Left renal pelvis (tissue), 4 donors: ENCODE results near the gene EIF5B. TPM values are rescaled to one million over a fixed set of nuclear protein-coding genes. Genes with fewer than 3 reads are reported as not detected.

Source experiments
- DNase-seq, 4 donors: peaks; one replicate each; pipeline ENCODE4 v3.0.0-alpha.2; 2013; ENCODE audit warnings: low read depth in 4 of 4, low spot score in 3 of 4
- polyA plus RNA-seq, 4 donors: library from polyadenylated mRNA; unstranded; fragments of 120-200 nt; gene quantifications; one replicate each; pipeline ENCODE4 v1.2.1, GENCODE V29; 2013; ENCODE audit not compliant: insufficient read length in 4 of 4

EIF5B gene
- polyA plus RNA-seq, 4 donors = 53.7 to 83.2 (median 68.2) TPM

DNA sequence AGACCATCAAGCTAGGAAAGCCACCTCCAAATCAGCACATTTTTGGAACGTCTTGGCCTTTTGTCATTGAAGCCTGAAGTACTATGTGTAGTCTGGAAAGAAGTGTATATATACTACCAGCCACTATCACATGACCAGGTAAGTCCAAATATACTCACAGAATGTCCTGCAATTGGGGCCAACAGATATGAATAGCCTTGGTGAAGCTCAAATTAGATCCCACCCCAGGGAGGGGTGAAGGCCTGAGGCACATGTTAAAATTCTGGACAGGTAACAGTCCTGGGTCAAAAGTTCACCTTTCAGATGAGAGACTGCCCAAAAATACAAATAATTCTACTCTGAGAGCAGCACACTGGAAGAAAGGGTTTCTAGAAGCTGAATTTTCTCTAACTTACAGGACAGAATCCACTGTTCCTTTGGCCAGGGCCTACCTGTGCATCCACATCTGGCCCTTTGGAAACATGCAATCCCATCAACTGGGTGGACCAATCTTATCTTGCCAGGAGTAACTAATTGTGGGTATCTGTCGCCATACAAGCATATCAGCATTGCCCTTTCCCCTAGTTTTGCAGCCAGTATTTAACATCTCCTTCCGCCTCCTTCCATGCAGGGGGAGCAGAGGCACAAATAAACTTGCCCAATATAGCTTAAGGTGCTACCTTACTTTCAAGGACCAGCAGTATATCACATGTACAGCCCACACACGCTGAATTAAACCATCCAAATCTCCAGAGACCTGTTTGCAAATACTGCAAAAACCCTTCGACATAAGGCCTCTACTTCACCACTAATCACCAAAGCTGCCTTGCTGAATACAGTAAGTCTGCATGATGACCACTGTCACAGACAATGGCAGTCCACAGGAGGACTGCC is 67.8 kb downstream of the EIF5B start:
- no peak for DNase-seq

- no peak for DNase-seq
Observed at GRCh38 chr2:99406137-99406536, 68.9 kb downstream of the EIF5B start.

GRCh38 chr2:99410276-99410675 is 73.1 kb downstream of the EIF5B start:
- DNase-seq = no peak

DNA sequence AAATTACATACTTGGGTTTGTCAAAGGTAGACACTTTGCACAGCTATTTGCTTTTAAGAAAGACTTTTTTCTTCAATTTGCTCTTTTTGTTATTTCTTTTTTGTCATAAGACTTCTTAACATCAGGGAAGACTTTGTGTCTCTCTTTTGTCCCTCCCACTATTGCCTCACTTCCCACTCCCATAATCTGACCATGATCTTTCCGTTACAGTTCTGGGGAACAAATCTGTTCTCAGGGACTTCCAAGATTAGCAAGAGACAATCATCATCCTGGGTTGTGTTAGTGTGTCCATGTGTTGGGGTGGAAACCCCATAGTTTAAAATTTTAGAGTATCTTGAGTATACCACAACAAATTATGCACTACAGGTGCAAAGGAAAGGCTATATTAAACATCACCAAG is 77.4 kb downstream of the EIF5B start:
- no peak for DNase-seq

DNA sequence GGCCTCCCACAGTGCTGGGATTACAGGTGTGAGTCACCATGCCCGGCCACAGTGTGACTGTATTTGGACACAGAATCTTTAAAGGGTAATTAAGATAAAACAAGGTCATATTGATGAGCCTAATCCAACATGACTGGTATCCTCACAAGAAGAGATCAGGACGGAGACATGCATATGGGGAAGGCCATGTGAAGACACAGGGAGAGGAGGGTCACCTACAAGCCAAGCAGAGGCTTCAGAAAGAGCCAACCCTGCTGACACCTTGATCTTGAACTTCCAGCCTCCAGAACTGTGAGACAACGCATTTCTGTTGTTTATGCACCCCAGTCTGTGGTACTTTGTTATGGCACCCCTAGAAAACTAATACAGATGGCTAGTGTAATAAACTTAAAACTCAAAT is 80.2 kb downstream of the EIF5B start:
- DNase-seq = no peak

DNA sequence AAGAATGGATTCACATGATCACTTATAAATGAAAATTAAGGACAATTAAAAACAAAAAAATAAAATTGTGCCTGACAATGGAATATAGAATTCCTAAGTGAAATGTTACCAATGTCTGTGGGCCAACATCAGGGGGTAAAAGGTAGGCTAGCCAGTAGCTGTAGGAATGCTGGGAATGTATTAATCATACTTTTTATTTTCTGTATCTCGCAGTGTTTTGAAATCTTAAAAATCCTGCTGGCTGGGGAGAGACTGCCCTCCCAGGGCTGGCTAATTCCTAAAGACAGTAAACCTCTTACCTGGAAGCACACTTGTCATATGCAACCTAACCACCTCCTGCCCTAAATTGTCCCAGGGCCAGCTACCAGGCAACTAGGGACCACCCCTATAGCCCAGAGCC is 82.8 kb downstream of the EIF5B start:
- DNase-seq = no peak

GRCh38 chr2:99420751-99421299 is 83.6 kb downstream of the EIF5B start:
- DNase-seq = no peak

- no peak for DNase-seq
Observed at GRCh38 chr2:99421469-99421868, 84.3 kb downstream of the EIF5B start.

DNA sequence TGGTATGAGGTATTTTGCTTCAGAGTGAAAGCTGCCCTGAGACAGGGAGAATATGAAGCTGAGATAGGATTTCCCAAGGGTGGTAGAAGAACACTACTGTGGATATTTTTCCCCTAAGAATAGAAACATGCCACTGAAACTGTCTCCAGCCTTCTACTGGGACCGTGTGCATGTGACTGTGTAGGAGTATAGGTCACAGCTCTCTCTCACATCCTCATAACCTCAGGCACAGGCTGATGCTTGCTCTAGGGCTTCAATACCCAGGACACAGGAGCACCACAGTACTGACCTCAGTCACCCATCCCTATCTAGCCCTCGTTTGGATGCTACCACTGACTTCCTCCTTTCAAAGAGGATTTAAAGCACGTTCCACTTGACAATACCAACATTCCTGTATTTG is 85.4 kb downstream of the EIF5B start:
- DNase-seq = no peak

- DNase-seq = no peak
Observed at GRCh38 chr2:99424371-99424770, 87.2 kb downstream of the EIF5B start.

DNA sequence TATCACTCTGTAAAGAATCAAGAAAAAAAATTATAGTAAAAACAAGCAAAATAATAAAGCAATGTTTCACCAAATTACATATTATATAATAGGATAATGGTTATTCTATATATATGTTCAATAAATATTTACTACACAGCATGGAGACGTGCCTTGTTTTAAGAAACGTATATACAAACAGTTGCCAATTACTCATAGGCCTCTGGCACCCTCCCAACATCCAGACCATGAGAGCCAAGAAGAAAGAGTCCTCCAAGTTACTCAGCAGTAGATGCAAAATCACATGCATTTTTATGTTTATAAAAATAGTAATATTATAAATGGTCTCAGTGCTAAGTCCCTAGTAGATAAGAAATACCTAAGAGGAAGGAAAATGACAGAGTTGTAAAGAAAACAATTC is 87.8 kb downstream of the EIF5B start:
- no peak for DNase-seq

DNA sequence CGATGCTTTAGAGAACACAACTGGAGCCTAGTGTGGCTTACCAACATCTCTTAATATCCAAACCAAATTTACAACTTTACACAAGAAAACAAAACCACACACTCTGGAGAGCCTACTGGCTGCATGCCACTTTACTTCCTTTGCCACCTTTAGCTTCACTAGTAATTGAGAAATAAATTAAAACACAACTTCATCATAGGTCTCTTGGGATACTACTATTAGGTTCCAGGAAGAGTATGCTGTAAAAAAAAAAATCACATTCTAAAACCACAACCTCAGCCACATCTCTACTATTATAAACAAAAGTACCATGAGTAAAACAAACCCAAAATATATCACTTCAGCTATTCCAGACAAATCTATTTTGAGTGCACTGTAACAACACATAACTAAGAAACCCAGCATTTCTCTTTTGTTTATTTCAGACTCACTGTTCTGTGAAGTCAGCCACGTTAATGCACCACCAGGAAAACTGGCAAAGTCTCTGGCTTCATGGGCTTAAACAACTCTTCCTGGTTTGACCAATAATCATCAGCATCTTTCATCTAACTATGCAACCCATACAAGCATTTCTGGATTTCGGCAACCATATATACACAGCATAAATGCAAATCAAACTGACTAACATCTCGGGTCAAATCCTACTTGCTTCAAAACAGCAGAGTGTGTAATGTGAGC is 93.6 kb downstream of the EIF5B start:
- no peak for DNase-seq

DNA sequence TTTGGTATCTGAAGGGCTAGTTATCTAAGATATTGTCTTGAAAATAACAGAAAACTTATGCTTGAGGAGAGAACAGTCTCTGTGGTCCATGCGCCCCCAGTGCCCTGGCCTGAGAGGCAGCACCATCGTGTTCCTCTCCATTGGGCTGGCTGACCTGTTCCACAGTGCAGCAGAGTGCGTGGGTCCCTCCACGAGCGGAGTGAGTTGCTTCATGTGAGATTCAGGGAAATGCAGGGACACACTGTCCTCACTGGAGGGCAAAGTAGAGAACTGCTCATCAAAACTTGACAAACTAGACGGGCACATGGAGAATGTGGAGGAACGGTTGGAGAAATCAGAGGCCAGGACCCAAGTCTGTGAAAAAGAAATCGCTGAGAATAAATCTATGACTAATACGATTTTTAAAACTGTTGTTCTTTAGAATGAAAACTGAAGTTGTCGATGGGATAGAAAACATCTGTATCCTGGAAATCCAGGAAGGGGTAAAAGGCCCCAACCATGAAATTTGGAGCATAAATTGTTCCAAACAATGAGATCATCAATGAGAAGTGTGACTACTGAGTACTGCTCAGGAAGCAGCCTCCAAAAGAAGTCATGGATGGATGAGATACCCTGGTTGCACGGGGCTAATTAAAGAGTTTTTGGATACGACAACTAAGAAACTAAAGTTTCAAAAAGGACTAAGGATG is 94.5 kb downstream of the EIF5B start:
- no peak for DNase-seq

- no peak for DNase-seq
Observed at GRCh38 chr2:99433340-99433739, 96.2 kb downstream of the EIF5B start.

GRCh38 chr2:99436874-99437273 is 99.7 kb downstream of the EIF5B start:
- no peak for DNase-seq

DNA sequence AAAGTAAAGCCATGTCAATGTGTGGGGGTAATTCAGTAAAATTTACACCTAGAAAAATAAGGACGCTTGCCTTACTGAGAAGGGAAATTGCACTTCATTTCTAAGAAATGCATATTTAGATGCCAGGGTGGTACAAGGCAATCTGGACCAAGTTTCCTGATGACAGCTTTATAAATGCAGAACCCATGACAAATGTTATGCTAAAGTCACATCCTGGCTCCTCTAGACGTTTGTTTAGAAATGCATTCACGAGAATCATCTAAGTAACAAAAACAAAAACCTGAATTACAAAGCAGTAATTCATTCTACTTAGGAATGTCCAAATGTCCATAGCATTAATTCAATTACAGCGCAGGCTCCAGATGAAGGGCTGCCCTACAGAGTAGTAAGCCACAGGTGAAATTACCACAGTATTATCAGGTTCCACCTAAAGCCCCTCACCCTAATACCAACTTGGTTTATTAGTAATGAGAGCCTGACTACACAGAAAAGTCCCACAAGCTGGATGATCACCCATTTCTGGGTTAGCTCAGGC is 102.8 kb downstream of the EIF5B start:
- DNase-seq = no peak

- no peak for DNase-seq
Observed at GRCh38 chr2:99442837-99443236, 105.6 kb downstream of the EIF5B start.

DNA sequence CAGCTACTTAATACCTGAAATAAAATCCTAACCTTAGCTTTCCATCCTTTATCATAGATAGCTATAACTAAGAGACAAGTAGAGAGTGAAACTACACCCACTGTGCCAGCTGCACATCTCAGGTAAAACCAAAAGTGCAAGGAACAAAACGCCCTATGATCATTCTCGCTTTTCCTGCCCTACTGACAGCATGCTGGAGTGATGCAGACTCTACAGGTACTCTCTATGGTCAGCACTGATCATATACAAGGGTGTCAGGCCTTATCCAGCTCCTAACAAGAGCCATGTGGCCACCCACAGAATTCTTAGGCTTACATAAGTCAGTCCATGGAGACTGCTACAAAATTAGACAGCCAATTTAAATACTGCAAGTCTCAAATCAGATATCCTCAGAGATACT is 107.0 kb downstream of the EIF5B start:
- DNase-seq = no peak

GRCh38 chr2:99445065-99445464 is 107.9 kb downstream of the EIF5B start:
- DNase-seq = no peak

GRCh38 chr2:99448556-99448955 is 111.4 kb downstream of the EIF5B start:
- no peak for DNase-seq

- DNase-seq = no peak
Observed at GRCh38 chr2:99450199-99450598, 113.0 kb downstream of the EIF5B start.
